WTC11 (cell line): ENCODE results near the gene AOX1. TPM values are rescaled to one million over a fixed set of nuclear protein-coding genes. Genes with fewer than 3 reads are reported as not detected.

Experiments used
- ATAC-seq: fragments of 200-7000 bp; cut with Tn5 transposase; 2 replicates; pipeline ENCODE4 v1.10.0; 2021; ENCODE audit warnings: mild to moderate bottlenecking, moderate library complexity
- CTCF ChIA-PET: fragments of 300-600 bp; sonication (Branson Sonifier 250); formaldehyde crosslinking; loops from one replicate; lab custom pipeline; 2021; ENCODE audit warnings: antibody characterized with exemption; lab: Charles Lee
- POLR2A ChIA-PET: fragments of 350-600 bp; sonication (Branson Sonifier 250); formaldehyde crosslinking; loops from one replicate; lab custom pipeline; 2021; ENCODE audit warnings: antibody characterized with exemption; lab: Charles Lee
- DNase-seq: peaks from one replicate; pipeline ENCODE4 v3.0.0; 2021; ENCODE audit warnings: low spot score
- H3K27ac Mint-ChIP-seq: 2 replicates; pipeline ENCODE4 v1.8.0; 2021; ENCODE audit warnings: mixed read lengths
- H3K27me3 Mint-ChIP-seq: 2 replicates; pipeline ENCODE4 v1.8.0; 2021; ENCODE audit warnings: low read depth, mild to moderate bottlenecking, moderate library complexity, mixed read lengths
- H3K36me3 Mint-ChIP-seq: 2 replicates; pipeline ENCODE4 v1.8.0; 2021; ENCODE audit warnings: mixed read lengths
- H3K4me1 Mint-ChIP-seq: 2 replicates; pipeline ENCODE4 v1.8.0; 2022; ENCODE audit warnings: mixed read lengths
- H3K4me3 Mint-ChIP-seq: 2 replicates; pipeline ENCODE4 v1.8.0; 2021; ENCODE audit warnings: mild to moderate bottlenecking, moderate library complexity, mixed read lengths
- H3K9me3 Mint-ChIP-seq: 2 replicates; pipeline ENCODE4 v1.8.0; 2021; ENCODE audit warnings: mixed read lengths
- CREM ChIP-seq: sonication (generic); formaldehyde crosslinking; IDR thresholded peaks from 2 replicates; pipeline ENCODE4 v1.8.1; 2022; ENCODE audit warnings: mild to moderate bottlenecking, missing genetic modification reagents, moderate library complexity
- CTCF ChIP-seq: fragments of 200-600 bp; IDR thresholded peaks from 2 replicates; pipeline ENCODE4 v1.8.0; 2022; ENCODE audit warnings: antibody characterized with exemption
- E2F4 ChIP-seq: sonication (generic); formaldehyde crosslinking; IDR thresholded peaks from 2 replicates; pipeline ENCODE4 v1.8.1; 2022; ENCODE audit warnings: low read depth, mild to moderate bottlenecking, moderate library complexity, missing genetic modification reagents, borderline replicate concordance
- ELF4 ChIP-seq: sonication (generic); formaldehyde crosslinking; IDR thresholded peaks from 2 replicates; pipeline ENCODE4 v1.8.1; 2022; ENCODE audit warnings: low read depth, mild to moderate bottlenecking, moderate library complexity, missing genetic modification reagents
- FOXJ3 ChIP-seq: sonication (generic); formaldehyde crosslinking; IDR thresholded peaks from 2 replicates; pipeline ENCODE4 v1.9.0; 2021; ENCODE audit warnings: missing genetic modification reagents, mild to moderate bottlenecking, borderline replicate concordance
- FOXK1 ChIP-seq: sonication (generic); formaldehyde crosslinking; IDR thresholded peaks from 2 replicates; pipeline ENCODE4 v1.8.0; 2022; ENCODE audit warnings: mild to moderate bottlenecking, moderate library complexity, missing genetic modification reagents
- FOXP1 ChIP-seq: sonication (generic); formaldehyde crosslinking; IDR thresholded peaks from 2 replicates; pipeline ENCODE4 v1.8.0; 2022; ENCODE audit warnings: missing genetic modification reagents, mild to moderate bottlenecking, moderate library complexity, borderline replicate concordance
- GRHL2 ChIP-seq: fragments of 250-450 bp; sonication (Bioruptor Pico); IDR thresholded peaks from 2 replicates; pipeline ENCODE4 v1.8.0; 2022; ENCODE audit warnings: mild to moderate bottlenecking, moderate library complexity; ENCODE audit not compliant: insufficient replicate concordance, severe bottlenecking
- HMGXB4 ChIP-seq: sonication (generic); formaldehyde crosslinking; IDR thresholded peaks from 2 replicates; pipeline ENCODE4 v1.8.1; 2023; ENCODE audit warnings: mild to moderate bottlenecking, moderate library complexity, missing genetic modification reagents
- KAT7 ChIP-seq: sonication (generic); formaldehyde crosslinking; IDR thresholded peaks from 2 replicates; pipeline ENCODE4 v1.8.1; 2023; ENCODE audit warnings: missing genetic modification reagents, mild to moderate bottlenecking, borderline replicate concordance
- MXD4 ChIP-seq: fragments of 250-450 bp; sonication (Bioruptor Pico); IDR thresholded peaks from 2 replicates; pipeline ENCODE4 v1.8.0; 2021; ENCODE audit warnings: mild to moderate bottlenecking, moderate library complexity, borderline replicate concordance
- MYBL2 ChIP-seq: sonication (generic); formaldehyde crosslinking; IDR thresholded peaks from 2 replicates; pipeline ENCODE4 v1.8.1; 2023; ENCODE audit warnings: mild to moderate bottlenecking, moderate library complexity, missing genetic modification reagents
- NFATC4 ChIP-seq: fragments of 250-450 bp; sonication (Bioruptor Pico); IDR thresholded peaks from 2 replicates; pipeline ENCODE4 v1.9.0; 2021; ENCODE audit warnings: mild to moderate bottlenecking
- RELA ChIP-seq: sonication (generic); formaldehyde crosslinking; IDR thresholded peaks from 2 replicates; pipeline ENCODE4 v1.8.1; 2022; ENCODE audit warnings: missing genetic modification reagents, mild to moderate bottlenecking, borderline replicate concordance
- USF2 ChIP-seq: sonication (generic); formaldehyde crosslinking; IDR thresholded peaks from 2 replicates; pipeline ENCODE4 v1.8.1; 2023; ENCODE audit warnings: mild to moderate bottlenecking, missing genetic modification reagents, moderate library complexity
- ZNF219 ChIP-seq: sonication (generic); formaldehyde crosslinking; IDR thresholded peaks from 2 replicates; pipeline ENCODE4 v1.8.0; 2023; ENCODE audit warnings: missing genetic modification reagents, mild to moderate bottlenecking, borderline replicate concordance
- ZNF232 ChIP-seq: sonication (generic); formaldehyde crosslinking; IDR thresholded peaks from 2 replicates; pipeline ENCODE4 v1.8.0; 2022; ENCODE audit warnings: mild to moderate bottlenecking, missing genetic modification reagents
- ZNF281 ChIP-seq: sonication (generic); formaldehyde crosslinking; IDR thresholded peaks from 2 replicates; pipeline ENCODE4 v1.8.0; 2023; ENCODE audit warnings: mild to moderate bottlenecking, missing genetic modification reagents
- ZNF425 ChIP-seq: fragments of 250-450 bp; sonication (Bioruptor Pico); conservative IDR thresholded peaks from 2 replicates; pipeline ENCODE4 v1.9.0; 2021; ENCODE audit warnings: mild to moderate bottlenecking
- total RNA-seq: library from RNA; stranded (reverse); gene quantifications from 3 replicates; pipeline ENCODE4 v1.2.3, GENCODE V29; 2021
- TF ChIP-seq, protein P1 (sequence below): sonication (generic); formaldehyde crosslinking; IDR thresholded peaks from 2 replicates; pipeline ENCODE4 v1.8.1; 2023; ENCODE audit warnings: mild to moderate bottlenecking, missing genetic modification reagents, moderate library complexity

Gene AOX1
- total RNA-seq, 1 experiment from 2014 or later = 4.8 TPM

- no peaks in the 10 kb centered on the region for H3K9me3 Mint-ChIP-seq
- POLR2A ChIA-PET = no interaction called here
- no peaks in the 10 kb centered on the region for H3K36me3 Mint-ChIP-seq
- no peaks in the 10 kb centered on the region for H3K4me1 Mint-ChIP-seq
- DNase-seq (no peak), ATAC-seq (no peak)
- CTCF ChIA-PET = no interaction called here
- H3K27me3 Mint-ChIP-seq = no peaks in the 10 kb centered on the region
- no peak overlapping the region for H3K4me3 Mint-ChIP-seq
- no peak overlapping the region for H3K27ac Mint-ChIP-seq
- TF ChIP-seq ZNF219 (CRISPR knock-in tag) = no peak
- TF ChIP-seq CREM (CRISPR knock-in tag) = no peak
- TF ChIP-seq KAT7 (CRISPR knock-in tag) = no peak
- no peak for TF ChIP-seq ZNF232 (CRISPR knock-in tag)
These were observed 48.6 kb downstream of the AOX1 start for GRCh38 chr2:200634231-200634964.

DNA sequence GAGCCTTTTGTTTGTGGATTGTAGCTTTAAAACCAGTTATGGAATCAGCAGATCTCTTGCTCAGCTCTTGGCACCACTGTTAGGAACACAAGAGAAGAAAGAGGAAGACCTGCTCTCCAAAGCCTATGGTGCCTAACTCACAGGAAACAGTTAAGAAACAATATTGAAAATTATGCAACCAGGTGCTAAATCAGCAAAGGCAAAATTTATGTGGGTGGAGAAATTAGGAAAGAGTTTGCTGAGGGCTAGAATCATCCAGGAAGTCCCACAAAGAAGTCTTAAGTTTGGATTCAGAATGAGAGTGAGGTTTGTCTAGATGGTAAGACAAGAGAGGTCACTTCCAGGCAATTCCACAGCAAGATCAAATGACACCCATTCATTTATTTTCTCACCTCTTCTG, 49.4 kb downstream of the AOX1 start:
- Mint-ChIP-seq H3K27me3 (no peaks in the 10 kb centered on the region), H3K9me3 (no peaks in the 10 kb centered on the region), H3K4me1 (no peaks in the 10 kb centered on the region), H3K27ac (no peak overlapping the region), H3K4me3 (no peak overlapping the region), H3K36me3 (no peaks in the 10 kb centered on the region)
- ChIA-PET CTCF (no interaction called here), POLR2A (no interaction called here)
- TF ChIP-seq FOXP1 (no peak), ELF4 (CRISPR knock-in tag) (no peak), USF2 (CRISPR knock-in tag) (no peak), FOXJ3 (no peak), FOXK1 (no peak), ZNF281 (no peak), NFATC4 (no peak), E2F4 (CRISPR knock-in tag) (no peak), MXD4 (CRISPR knock-in tag) (no peak), CTCF (no peak), ZNF425 (no peak), ZNF232 (CRISPR knock-in tag) (no peak), HMGXB4 (no peak), RELA (no peak), GRHL2 (CRISPR knock-in tag) (no peak), MYBL2 (CRISPR knock-in tag) (no peak)
- TF ChIP-seq, protein P1, sequence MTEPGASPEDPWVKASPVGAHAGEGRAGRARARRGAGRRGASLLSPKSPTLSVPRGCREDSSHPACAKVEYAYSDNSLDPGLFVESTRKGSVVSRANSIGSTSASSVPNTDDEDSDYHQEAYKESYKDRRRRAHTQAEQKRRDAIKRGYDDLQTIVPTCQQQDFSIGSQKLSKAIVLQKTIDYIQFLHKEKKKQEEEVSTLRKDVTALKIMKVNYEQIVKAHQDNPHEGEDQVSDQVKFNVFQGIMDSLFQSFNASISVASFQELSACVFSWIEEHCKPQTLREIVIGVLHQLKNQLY = no peak
- DNase-seq (no peak), ATAC-seq (no peak)
